Lower lobe of right lung (tissue), 2 donors: ENCODE data around the gene PTGDR. TPM values are rescaled to one million over a fixed set of nuclear protein-coding genes. Genes with fewer than 3 reads are reported as not detected.

Experiments used
- ATAC-seq, 2 donors: fragments of 200-7000 bp; cut with Tn5 transposase; one replicate each; pipeline ENCODE4 v1.9.1; 2020 to 2022; ENCODE audit warnings: mild to moderate bottlenecking in 2 of 2, moderate library complexity in 2 of 2
- DNase-seq: peaks from one replicate; pipeline ENCODE4 v3.0.0-alpha.2; 2020
- H3K27ac ChIP-seq: fragments of 200-600 bp; one replicate; pipeline ENCODE4 v1.8.0; 2022
- H3K27me3 ChIP-seq: fragments of 200-600 bp; one replicate; pipeline ENCODE4 v1.8.0; 2022; ENCODE audit warnings: low read depth
- H3K36me3 ChIP-seq: fragments of 200-600 bp; one replicate; pipeline ENCODE4 v1.8.0; 2022; ENCODE audit warnings: mild to moderate bottlenecking
- H3K4me1 ChIP-seq: fragments of 200-600 bp; one replicate; pipeline ENCODE4 v1.8.0; 2022
- H3K4me3 ChIP-seq: fragments of 200-600 bp; one replicate; pipeline ENCODE4 v1.8.0; 2022; ENCODE audit warnings: mild to moderate bottlenecking
- H3K9me3 ChIP-seq: fragments of 200-600 bp; one replicate; pipeline ENCODE4 v1.8.0; 2022
- intact Hi-C: fragments of 100-400 bp; cut with DNase I; formaldehyde crosslinking; loops from one replicate; pipeline ENCODE4 v1.11.0; 2022
- total RNA-seq: library from RNA; stranded (reverse); fragmentation: NEBNext Ultra II Directional; extraction: Animal tissue kit (Norgen Biotek cat#: 25700); gene quantifications from one replicate; pipeline ENCODE4 v1.2.1, GENCODE V29; 2021
- TF ChIP-seq, protein P1 (sequence below): fragments of 200-600 bp; IDR thresholded peaks from one replicate; pipeline ENCODE4 v1.8.0; 2022; ENCODE audit warnings: antibody characterized with exemption, mild to moderate bottlenecking
- donor health status: DM: no; HTN: yes; CAD: no; lungs with severe emphysema.

Gene PTGDR
- total RNA-seq, 1 donor from 2014 or later = 2.2 TPM

DNA sequence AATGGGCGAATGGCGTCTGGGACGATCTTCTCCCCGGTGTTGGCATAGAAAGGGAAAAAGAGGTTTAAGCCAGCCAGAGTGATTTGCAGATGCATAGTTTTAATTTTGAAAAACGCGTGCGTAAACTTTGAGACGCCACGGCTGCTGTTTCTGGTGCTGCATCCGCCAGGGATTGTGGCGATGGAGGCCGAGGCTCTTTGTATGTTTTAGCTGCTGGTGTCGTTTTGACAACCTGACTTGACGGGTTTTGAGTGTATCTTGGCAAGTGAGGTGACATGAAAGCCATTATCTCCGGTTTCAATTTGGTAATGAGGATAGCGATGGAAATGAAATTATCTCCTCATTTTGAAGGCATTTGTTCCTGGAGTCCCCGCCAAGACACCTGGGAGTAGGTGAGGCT is 1.6 kb downstream of the PTGDR start:
- ATAC-seq = no peak
- no peaks in the 10 kb centered on the region for H3K36me3 ChIP-seq
- H3K4me1 ChIP-seq = peaks cover 12% of the 10 kb centered on the region
- TF ChIP-seq, protein P1, sequence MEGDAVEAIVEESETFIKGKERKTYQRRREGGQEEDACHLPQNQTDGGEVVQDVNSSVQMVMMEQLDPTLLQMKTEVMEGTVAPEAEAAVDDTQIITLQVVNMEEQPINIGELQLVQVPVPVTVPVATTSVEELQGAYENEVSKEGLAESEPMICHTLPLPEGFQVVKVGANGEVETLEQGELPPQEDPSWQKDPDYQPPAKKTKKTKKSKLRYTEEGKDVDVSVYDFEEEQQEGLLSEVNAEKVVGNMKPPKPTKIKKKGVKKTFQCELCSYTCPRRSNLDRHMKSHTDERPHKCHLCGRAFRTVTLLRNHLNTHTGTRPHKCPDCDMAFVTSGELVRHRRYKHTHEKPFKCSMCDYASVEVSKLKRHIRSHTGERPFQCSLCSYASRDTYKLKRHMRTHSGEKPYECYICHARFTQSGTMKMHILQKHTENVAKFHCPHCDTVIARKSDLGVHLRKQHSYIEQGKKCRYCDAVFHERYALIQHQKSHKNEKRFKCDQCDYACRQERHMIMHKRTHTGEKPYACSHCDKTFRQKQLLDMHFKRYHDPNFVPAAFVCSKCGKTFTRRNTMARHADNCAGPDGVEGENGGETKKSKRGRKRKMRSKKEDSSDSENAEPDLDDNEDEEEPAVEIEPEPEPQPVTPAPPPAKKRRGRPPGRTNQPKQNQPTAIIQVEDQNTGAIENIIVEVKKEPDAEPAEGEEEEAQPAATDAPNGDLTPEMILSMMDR = no peak
- H3K27ac ChIP-seq = peak overlapping the region; percentile 24
- peak overlapping the region; percentile 53 for H3K4me3 ChIP-seq
- intact Hi-C loops = no loop called here
- H3K9me3 ChIP-seq = no peaks in the 10 kb centered on the region
- H3K27me3 ChIP-seq = peaks cover 26% of the 10 kb centered on the region
- no peak for DNase-seq

DNA sequence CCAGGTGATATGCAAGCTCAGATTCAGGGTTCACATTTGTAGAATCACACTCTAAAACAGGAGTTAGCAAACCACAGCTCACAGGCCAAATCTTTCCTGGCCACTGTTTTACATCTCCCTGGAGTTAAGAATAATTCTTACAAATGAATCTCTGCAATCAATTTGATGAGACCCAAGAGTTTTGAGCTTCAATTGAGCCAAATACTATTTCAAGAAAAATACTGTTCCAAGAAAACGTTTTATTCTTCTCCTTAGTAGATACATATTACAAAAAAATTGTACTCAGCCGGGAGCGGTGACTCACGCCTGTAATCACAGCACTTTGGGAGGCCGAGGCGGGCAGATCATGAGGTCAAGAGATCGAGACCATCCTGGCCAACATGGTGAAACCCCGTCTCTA is 2.5 kb downstream of the PTGDR start:
- Histone ChIP-seq H3K36me3 (no peaks in the 10 kb centered on the region), H3K4me3 (peak overlapping the region; percentile 0), H3K9me3 (no peaks in the 10 kb centered on the region), H3K27ac (no peak overlapping the region), H3K27me3 (peaks cover 26% of the 10 kb centered on the region), H3K4me1 (peaks cover 12% of the 10 kb centered on the region)
- ATAC-seq = no peak
- TF ChIP-seq, protein P1 = no peak
- no peak for DNase-seq
- intact Hi-C loops = no loop called here

DNA sequence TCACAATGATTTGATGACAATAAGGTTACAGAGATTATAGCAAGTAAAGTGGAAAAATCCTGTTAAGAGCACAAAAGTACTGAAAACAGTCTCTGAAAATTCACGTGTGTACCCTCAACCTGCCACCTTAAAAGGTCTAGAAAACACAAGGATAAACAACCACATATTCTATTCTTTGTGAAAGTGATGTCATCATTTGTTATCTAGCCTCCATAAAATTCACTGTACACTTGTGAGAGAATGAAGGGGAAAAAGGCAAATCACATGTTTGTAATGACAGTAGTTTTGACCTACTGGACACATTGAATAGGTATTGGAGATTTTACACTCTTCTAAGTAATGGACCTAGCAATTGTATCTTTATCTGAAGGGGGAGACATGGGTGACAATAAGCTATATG is 4.0 kb downstream of the PTGDR start:
- intact Hi-C loops = no loop called here
- DNase-seq (no peak), ATAC-seq (no peak)
- no peaks in the 10 kb centered on the region for H3K36me3 ChIP-seq
- H3K27me3 ChIP-seq = peaks cover 24% of the 10 kb centered on the region
- TF ChIP-seq, protein P1 = no peak
- H3K27ac ChIP-seq = no peak overlapping the region
- no peak overlapping the region for H3K4me3 ChIP-seq
- H3K9me3 ChIP-seq = no peaks in the 10 kb centered on the region
- peaks cover 12% of the 10 kb centered on the region for H3K4me1 ChIP-seq

DNA sequence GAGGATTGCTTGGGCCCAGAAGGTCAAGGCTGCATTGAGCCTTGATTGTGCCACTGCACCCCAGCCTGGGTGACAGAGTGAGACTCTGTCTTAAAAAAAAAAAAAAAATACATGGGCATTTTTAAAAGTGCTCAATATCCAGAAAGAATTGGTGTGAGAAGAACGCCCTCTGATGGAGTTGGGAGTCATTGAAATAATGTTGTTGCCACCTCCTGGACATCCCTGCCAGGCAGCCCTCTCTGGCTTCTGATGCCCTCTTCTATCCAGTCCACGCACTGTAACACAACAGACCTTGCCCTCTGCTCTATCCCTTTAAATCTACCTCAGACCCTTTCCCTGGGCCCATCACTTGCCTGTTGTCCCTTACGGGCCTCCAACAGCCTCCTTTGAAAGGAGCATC is 4.9 kb downstream of the PTGDR start:
- DNase-seq (no peak), ATAC-seq (no peak)
- intact Hi-C loops = no loop called here

DNA sequence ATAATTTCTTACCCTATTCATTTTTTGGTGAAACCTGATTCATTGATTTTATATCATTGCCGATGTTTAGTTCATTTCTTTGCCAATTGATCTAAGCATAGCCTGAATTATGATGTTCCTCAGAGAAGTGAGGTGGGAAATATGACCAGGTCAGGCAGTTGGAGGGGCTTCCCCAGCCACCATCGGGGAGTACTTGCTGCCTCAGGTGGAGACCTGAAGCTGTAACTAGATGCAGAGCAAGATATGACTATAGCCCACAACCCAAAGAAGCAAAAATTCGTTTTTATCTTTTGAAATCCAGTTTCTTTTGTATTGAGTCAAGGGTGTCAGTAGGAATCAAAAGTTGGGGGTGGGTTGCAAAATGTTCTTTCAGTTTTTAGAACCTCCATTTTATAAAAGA is 7.9 kb downstream of the PTGDR start:
- intact Hi-C loops = no loop called here
- TF ChIP-seq, protein P1 = no peak
- Histone ChIP-seq H3K27ac (no peak overlapping the region), H3K9me3 (no peaks in the 10 kb centered on the region), H3K4me3 (no peak overlapping the region), H3K36me3 (no peaks in the 10 kb centered on the region), H3K4me1 (no peaks in the 10 kb centered on the region), H3K27me3 (no peaks in the 10 kb centered on the region)
- DNase-seq (no peak), ATAC-seq (no peak)

More for the DNA sequence above, 4.9 kb downstream of the PTGDR start:
- H3K27ac ChIP-seq = no peak overlapping the region
- H3K36me3 ChIP-seq = no peaks in the 10 kb centered on the region
- no peaks in the 10 kb centered on the region for H3K9me3 ChIP-seq
- H3K4me3 ChIP-seq = no peak overlapping the region
- peaks cover 16% of the 10 kb centered on the region for H3K27me3 ChIP-seq
- peaks cover 10% of the 10 kb centered on the region for H3K4me1 ChIP-seq
- TF ChIP-seq, protein P1 = no peak

DNA sequence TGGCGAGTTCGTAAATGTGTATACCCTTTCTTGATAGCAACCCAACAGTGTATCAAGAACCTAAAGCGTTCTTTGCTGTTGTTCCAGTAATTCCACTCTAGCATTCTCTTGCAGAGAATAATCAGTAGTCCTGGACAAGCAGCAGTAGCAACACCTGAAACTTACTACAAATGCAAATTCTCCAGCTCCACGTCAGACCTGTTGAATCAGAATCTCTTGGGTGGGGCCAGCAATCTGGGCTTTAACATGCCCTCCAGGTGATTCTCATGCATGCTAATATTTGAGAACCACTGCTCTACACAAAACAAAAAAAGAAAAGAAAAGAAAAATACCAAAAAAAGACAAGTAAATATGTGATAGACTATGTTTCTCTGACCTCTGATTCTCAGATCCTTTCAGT is 10.1 kb downstream of the PTGDR start:
- Histone ChIP-seq H3K27me3 (no peaks in the 10 kb centered on the region), H3K4me3 (no peak overlapping the region), H3K9me3 (no peaks in the 10 kb centered on the region), H3K27ac (no peak overlapping the region), H3K4me1 (no peaks in the 10 kb centered on the region), H3K36me3 (no peaks in the 10 kb centered on the region)
- DNase-seq = no peak
- intact Hi-C loops = no loop called here
- TF ChIP-seq, protein P1 = no peak
- no peak for ATAC-seq
